AG10803 (cell line): ENCODE data around the gene PTPRM.

Experiments used
- DNase-seq: peaks from one replicate; pipeline ENCODE4 v3.0.0; 2010; ENCODE audit warnings: low read depth
- H3K4me3 ChIP-seq: 2 replicates; pipeline ENCODE4 v1.5.1; 2011; ENCODE audit warnings: mild to moderate bottlenecking, low read length, control low read depth
- CTCF ChIP-seq: conservative IDR thresholded peaks from 2 replicates; pipeline ENCODE4 v1.5.1; 2011; ENCODE audit warnings: mild to moderate bottlenecking, low read length, control low read depth, inconsistent platforms

The PTPRM gene

GRCh38 chr18:7633171-7633570 is 66.1 kb downstream of the PTPRM start:
- no peak for TF ChIP-seq CTCF
- peak; percentile 73 for DNase-seq
- no peak overlapping the region for H3K4me3 ChIP-seq

GRCh38 chr18:7635948-7636347 is 68.8 kb downstream of the PTPRM start:
- no peak for TF ChIP-seq CTCF
- DNase-seq = no peak
- H3K4me3 ChIP-seq = no peak overlapping the region

GRCh38 chr18:7637269-7637668 is 70.2 kb downstream of the PTPRM start:
- DNase-seq = no peak
- TF ChIP-seq CTCF = no peak
- no peak overlapping the region for H3K4me3 ChIP-seq

- DNase-seq = no peak
- no peak overlapping the region for H3K4me3 ChIP-seq
- TF ChIP-seq CTCF = no peak
Measured at GRCh38 chr18:7638321-7638720, 71.2 kb downstream of the PTPRM start.

- TF ChIP-seq CTCF = no peak
- DNase-seq = no peak
- no peak overlapping the region for H3K4me3 ChIP-seq
Measured at GRCh38 chr18:7641813-7642212, 74.7 kb downstream of the PTPRM start.

GRCh38 chr18:7642331-7642890 is 75.3 kb downstream of the PTPRM start:
- no peak for DNase-seq
- no peak for TF ChIP-seq CTCF
- no peak overlapping the region for H3K4me3 ChIP-seq

GRCh38 chr18:7645756-7646155 is 78.6 kb downstream of the PTPRM start:
- DNase-seq = peak; percentile 23
- TF ChIP-seq CTCF = no peak
- H3K4me3 ChIP-seq = no peak overlapping the region
